ENCODE data around the gene OR2C1.

GRCh38 chr16:3383045-3383448 is 27.4 kb downstream of the OR2C1 start:
- no peak for TF ChIP-seq POLR2A (IDR thresholded peaks at IDR 0.05)
- no peak for TF ChIP-seq CTCF (IDR thresholded peaks at IDR 0.05)

Data from right lobe of liver (tissue), 4 donors.